Muscle of leg (tissue), 11 donors: Measurements from ENCODE around the gene ESX1. TPM values are rescaled to one million over a fixed set of nuclear protein-coding genes. Genes with fewer than 3 reads are reported as not detected.
A peak's percentile ranks its signal among the peaks of the same experiment; 100 is the strongest.
"Not testable (repeated sequence)": the region's sequence is repeated elsewhere in the genome, so short reads cannot be mapped to it uniquely, and the experiment has no call there.

Source experiments
- DNase-seq: peaks from one replicate; pipeline ENCODE4 v3.0.0; 2013
- H3K27ac ChIP-seq: one replicate; pipeline ENCODE4 v1.5.1; 2013; ENCODE audit warnings: mild to moderate bottlenecking, low read length, control low read depth
- H3K27me3 ChIP-seq: one replicate; pipeline ENCODE4 v1.6.1; 2013; ENCODE audit warnings: low read length; ENCODE audit not compliant: control insufficient read depth, insufficient read depth
- H3K36me3 ChIP-seq: one replicate; pipeline ENCODE4 v1.6.1; 2013; ENCODE audit warnings: low read length; ENCODE audit not compliant: control insufficient read depth, insufficient read depth
- H3K4me1 ChIP-seq: one replicate; pipeline ENCODE4 v1.6.1; 2013; ENCODE audit warnings: low read length; ENCODE audit not compliant: control insufficient read depth, insufficient read depth
- H3K4me3 ChIP-seq: one replicate; pipeline ENCODE4 v1.5.1; 2013; ENCODE audit warnings: low read length, control low read depth
- H3K9me3 ChIP-seq: replicated peaks from 2 replicates; pipeline ENCODE4 v1.6.1; 2013; ENCODE audit warnings: low read depth, low read length; ENCODE audit not compliant: control insufficient read depth
- WGBS: methylation state at CpG from one replicate; pipeline ENCODE4 v1.1.5; 2013; ENCODE audit warnings: missing lambda C conversion rate; ENCODE audit not compliant: insufficient coverage; 5-methylcytosine and 5-hydroxymethylcytosine counted together
- polyA plus RNA-seq, 8 donors: library from polyadenylated mRNA; unstranded; fragments of 120-200 nt; gene quantifications; one replicate each; pipeline versions ENCODE4 v1.2.1 to v1.2.3, GENCODE V29; 2013; ENCODE audit warnings: inconsistent platforms in 1 of 8, low replicate concordance in 1 of 8; ENCODE audit not compliant: insufficient read length in 8 of 8, insufficient read depth in 1 of 8
- total RNA-seq: library from RNA; stranded (reverse); fragments of 120-200 nt; gene quantifications from one replicate; pipeline ENCODE4 v1.2.4, GENCODE V29; 2013

ESX1 gene
- total and polyA plus RNA-seq, 9 donors, result not detected

GRCh38 chrX:104270212-104270611 lies 15.5 kb upstream of the ESX1 start:
- no peak for DNase-seq
- Histone ChIP-seq H3K27me3 (peaks cover 27% of the 10 kb centered on the region), H3K4me1 (no peaks in the 10 kb centered on the region), H3K27ac (no peak overlapping the region), H3K9me3 (no peaks in the 10 kb centered on the region), H3K4me3 (no peak overlapping the region), H3K36me3 (no peaks in the 10 kb centered on the region)
- WGBS, result 38% methylated on average over 5 of the region's 6 CpGs

DNA sequence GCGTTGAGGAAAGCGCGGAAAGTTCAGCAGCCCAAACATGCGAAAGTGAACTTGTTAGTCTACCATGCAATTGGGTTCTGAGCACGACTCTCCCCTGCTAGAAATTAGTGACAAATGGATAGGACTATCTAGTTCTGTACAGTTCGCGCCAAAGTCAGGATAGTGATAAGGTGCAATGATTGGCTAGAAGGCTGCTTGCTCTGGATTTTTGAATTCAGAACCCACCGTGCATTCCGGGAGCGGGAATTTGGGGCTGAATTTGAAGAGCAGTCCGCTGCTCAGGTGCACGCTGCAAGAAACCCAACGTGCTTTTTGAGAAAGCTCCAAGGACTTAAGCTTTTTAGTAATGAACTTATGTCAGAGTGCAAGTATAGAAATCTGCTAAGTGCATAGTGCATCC lies 732 bp upstream of the ESX1 start:
- Histone ChIP-seq H3K27me3 (peaks cover 69% of the 10 kb centered on the region), H3K4me1 (peaks cover 11% of the 10 kb centered on the region), H3K36me3 (no peaks in the 10 kb centered on the region), H3K4me3 (no peak overlapping the region), H3K9me3 (no peaks in the 10 kb centered on the region), H3K27ac (no peak overlapping the region)
- no peak for DNase-seq
- WGBS, result 43% methylated on average over 13 of the region's 13 CpGs

- peak overlapping the region; percentile 5 for H3K4me3 ChIP-seq
- DNase-seq, result no peak
- peaks cover 66% of the 10 kb centered on the region for H3K27me3 ChIP-seq
- peaks cover 11% of the 10 kb centered on the region for H3K4me1 ChIP-seq
- no peaks in the 10 kb centered on the region for H3K36me3 ChIP-seq
- WGBS, result 26% methylated on average over 46 of the region's 65 CpGs
- H3K27ac ChIP-seq, result no peak overlapping the region
- H3K9me3 ChIP-seq, result no peaks in the 10 kb centered on the region
Measured at GRCh38 chrX:104253567-104254441, 929 bp downstream of the ESX1 start.

- Histone ChIP-seq H3K27me3 (peaks cover 54% of the 10 kb centered on the region), H3K9me3 (no peaks in the 10 kb centered on the region), H3K4me3 (no peak overlapping the region), H3K4me1 (peaks cover 11% of the 10 kb centered on the region), H3K36me3 (no peaks in the 10 kb centered on the region), H3K27ac (no peak overlapping the region)
- 94% methylated on average over 16 of the region's 17 CpGs for WGBS
- DNase-seq, result no peak
Measured at GRCh38 chrX:104250470-104250869, 4.3 kb downstream of the ESX1 start.

DNA sequence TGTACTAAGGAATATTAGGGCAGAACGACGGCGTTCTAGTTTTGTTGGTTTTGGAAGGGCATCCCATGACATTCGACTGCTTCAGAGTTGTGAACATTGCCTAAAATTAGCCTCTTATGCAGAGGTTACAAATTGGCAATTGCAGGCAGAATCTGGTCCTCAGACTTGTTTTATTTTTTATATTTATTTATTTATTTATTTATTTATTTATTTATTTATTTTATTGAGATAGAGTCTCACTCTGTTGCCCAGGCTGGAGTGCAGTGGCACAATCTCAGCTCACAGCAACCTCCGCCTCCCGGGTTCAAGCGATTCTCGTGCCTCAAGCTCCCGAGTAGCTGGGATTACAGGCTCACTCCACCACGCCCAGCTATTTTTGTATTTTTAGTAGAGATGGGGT lies 24.7 kb downstream of the ESX1 start:
- H3K36me3 ChIP-seq, H3K27ac ChIP-seq, H3K4me3 ChIP-seq, H3K9me3 ChIP-seq, H3K4me1 ChIP-seq, DNase-seq: not testable (repeated sequence)
- peaks cover 12% of the 10 kb centered on the region for H3K27me3 ChIP-seq
- WGBS, result 88% methylated on average over 7 of the region's 10 CpGs

- Histone ChIP-seq H3K4me3 (no peak overlapping the region), H3K4me1 (no peaks in the 10 kb centered on the region), H3K9me3 (no peaks in the 10 kb centered on the region), H3K27ac (no peak overlapping the region), H3K27me3 (peaks cover 16% of the 10 kb centered on the region), H3K36me3 (no peaks in the 10 kb centered on the region)
- no peak for DNase-seq
- WGBS, result no CpG with 5 or more reads among the region's 5 CpGs
Measured at GRCh38 chrX:104211187-104211586, 43.5 kb downstream of the ESX1 start.

GRCh38 chrX:104205548-104205947 lies 49.2 kb downstream of the ESX1 start:
- Histone ChIP-seq H3K27ac (no peak overlapping the region), H3K4me1 (no peaks in the 10 kb centered on the region), H3K27me3 (peaks cover 21% of the 10 kb centered on the region), H3K36me3 (no peaks in the 10 kb centered on the region), H3K9me3 (no peaks in the 10 kb centered on the region), H3K4me3 (no peak overlapping the region)
- 89% methylated on average over 4 of the region's 5 CpGs for WGBS
- no peak for DNase-seq

Other genes starting within 250 kb of the ESX1 start
- not detected for gene H2BW1, start 241.2 kb downstream of the ESX1 start, total RNA-seq
- gene H2BW1, start 241.2 kb downstream of the ESX1 start, polyA plus RNA-seq, result not detected
- gene H2BW2, start 215.0 kb downstream of the ESX1 start, total RNA-seq, result not detected
- gene H2BW2, start 215.0 kb downstream of the ESX1 start, polyA plus RNA-seq, result under 1 TPM; 0.26 to 0.83 (median 0.44) TPM
- 5.3 TPM for gene TMSB15C, start 178.7 kb downstream of the ESX1 start, total RNA-seq
- 1 to 10 TPM; 4.5 to 8.4 (median 4.9) TPM for gene TMSB15C, start 178.7 kb downstream of the ESX1 start, polyA plus RNA-seq
- 2.3 TPM for gene ZCCHC18, start 142.4 kb downstream of the ESX1 start, total RNA-seq
- 1 to 10 TPM; 2.1 to 3.5 (median 2.5) TPM for gene ZCCHC18, start 142.4 kb downstream of the ESX1 start, polyA plus RNA-seq
- gene SLC25A53, start 97.9 kb downstream of the ESX1 start, total RNA-seq, result 8.8 TPM
- gene SLC25A53, start 97.9 kb downstream of the ESX1 start, polyA plus RNA-seq, result 1 to 10 TPM; 3.1 to 7.2 (median 6.5) TPM
- gene FAM199X, start 88.5 kb downstream of the ESX1 start, total RNA-seq, result 11.8 TPM
- 10 to 100 TPM; 10.4 to 16.4 (median 14.0) TPM for gene FAM199X, start 88.5 kb downstream of the ESX1 start, polyA plus RNA-seq